ENCODE data around the gene PAX2.

PAX2 gene

DNA sequence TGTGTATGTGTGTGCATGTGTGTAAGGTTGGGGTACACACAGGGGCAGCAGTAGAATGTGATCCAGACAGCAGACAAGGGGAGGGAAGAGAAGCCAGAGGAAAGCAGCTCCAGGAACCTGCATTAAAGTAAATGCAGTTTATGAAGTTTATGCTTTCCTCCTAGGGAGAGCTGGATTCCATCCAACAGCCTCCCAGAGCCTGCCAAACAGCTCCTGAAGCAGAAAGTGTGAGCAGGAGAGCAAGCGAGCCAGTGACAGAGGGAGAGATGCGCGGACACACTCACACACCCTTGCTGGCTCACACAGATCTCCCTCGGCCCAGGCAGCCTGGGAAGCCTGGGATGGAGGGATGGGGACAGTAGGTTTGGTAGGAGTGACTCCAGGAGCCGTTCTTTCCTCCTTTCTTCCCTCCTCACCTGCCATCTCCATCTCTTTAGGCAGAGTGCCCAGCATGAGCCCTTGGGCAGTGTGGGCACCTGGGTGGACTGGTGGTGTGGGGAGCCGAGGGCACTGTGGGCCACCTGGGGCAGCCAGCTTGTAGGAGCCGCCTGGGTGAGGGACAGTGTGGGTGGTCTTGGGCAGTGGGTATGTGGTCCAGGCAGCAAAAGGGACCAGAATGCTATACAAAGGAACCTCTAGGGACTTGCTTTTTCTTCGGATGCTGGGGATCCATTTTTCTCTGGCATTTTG is 46.1 kb downstream of the PAX2 start:
- no peak overlapping the region for H3K4me2 ChIP-seq (ENCODE audit: low read length)
- no peak overlapping the region for H3K27ac ChIP-seq (ENCODE audit: low read depth, low read length)
- no peaks in the 10 kb centered on the region for H3K36me3 ChIP-seq (ENCODE audit: control insufficient read depth, insufficient read depth, low read length)
- H3K18ac ChIP-seq (ENCODE audit: low read length): no peak overlapping the region
- no peaks in the 10 kb centered on the region for H3K27me3 ChIP-seq (ENCODE audit: insufficient read depth, low read length, poor library complexity)
- H3K79me2 ChIP-seq (ENCODE audit: control insufficient read depth, insufficient read depth, low read length): no peaks in the 10 kb centered on the region
- no peak overlapping the region for H3K9ac ChIP-seq (ENCODE audit: low read length)
- H4K5ac ChIP-seq (ENCODE audit: low read length): no peak overlapping the region
- no peak overlapping the region for H2AK5ac ChIP-seq (ENCODE audit: low read length)
- no peak overlapping the region for H4K8ac ChIP-seq (ENCODE audit: low read depth, low read length)
- H3K4me3 ChIP-seq (ENCODE audit: low read length): no peak overlapping the region
- no CpG with 5 or more reads among the region's 8 CpGs for WGBS (ENCODE audit: extremely low coverage, insufficient coverage, low lambda C conversion rate)
- no peak for DNase-seq
- no peak overlapping the region for H3K23ac ChIP-seq (ENCODE audit: low read length)
- no peaks in the 10 kb centered on the region for H3K79me1 ChIP-seq (ENCODE audit: low read length)
- no peak overlapping the region for H3K56ac ChIP-seq (ENCODE audit: low read length)
- no peak overlapping the region for H3K4ac ChIP-seq (ENCODE audit: low read depth, low read length)
- no peak overlapping the region for H2BK5ac ChIP-seq (ENCODE audit: low read length)
- H3K4me1 ChIP-seq (ENCODE audit: control insufficient read depth, low read depth, low read length): peaks cover 7% of the 10 kb centered on the region
- no peak overlapping the region for H2BK15ac ChIP-seq (replicated peaks; ENCODE audit: low read depth)
- H2BK120ac ChIP-seq (ENCODE audit: low read depth, low read length): no peak overlapping the region

DNA sequence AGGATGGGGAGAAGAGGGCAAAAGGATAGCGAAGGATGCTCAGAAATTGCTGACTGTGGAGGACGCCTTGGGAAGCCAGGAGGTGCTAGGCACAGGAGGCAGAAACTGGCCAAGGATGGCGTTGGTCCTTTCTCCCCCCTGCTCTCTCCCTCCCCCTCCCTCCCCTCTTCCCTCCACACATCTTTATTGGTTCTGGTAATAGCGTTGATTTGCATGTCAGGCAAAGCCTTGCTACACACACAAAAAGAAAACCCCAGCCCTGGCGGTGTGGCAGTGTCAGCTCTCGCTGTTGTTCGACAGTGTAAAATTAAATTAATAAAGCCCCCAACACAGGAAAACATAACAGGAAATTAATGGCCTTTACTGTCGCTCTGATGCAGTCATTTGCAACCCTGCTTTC is 47.2 kb downstream of the PAX2 start:
- H4K8ac ChIP-seq (ENCODE audit: low read depth, low read length): no peak overlapping the region
- no peak overlapping the region for H2BK5ac ChIP-seq (ENCODE audit: low read length)
- H3K79me1 ChIP-seq (ENCODE audit: low read length): no peaks in the 10 kb centered on the region
- no peak overlapping the region for H2BK15ac ChIP-seq (replicated peaks; ENCODE audit: low read depth)
- H2AK5ac ChIP-seq (ENCODE audit: low read length): no peak overlapping the region
- no peaks in the 10 kb centered on the region for H3K27me3 ChIP-seq (ENCODE audit: insufficient read depth, low read length, poor library complexity)
- no peak overlapping the region for H3K4ac ChIP-seq (ENCODE audit: low read depth, low read length)
- WGBS (ENCODE audit: extremely low coverage, insufficient coverage, low lambda C conversion rate): no CpG with 5 or more reads among the region's 8 CpGs
- H3K4me3 ChIP-seq (ENCODE audit: low read length): no peak overlapping the region
- no peaks in the 10 kb centered on the region for H3K36me3 ChIP-seq (ENCODE audit: control insufficient read depth, insufficient read depth, low read length)
- no peak overlapping the region for H4K5ac ChIP-seq (ENCODE audit: low read length)
- H3K79me2 ChIP-seq (ENCODE audit: control insufficient read depth, insufficient read depth, low read length): no peaks in the 10 kb centered on the region
- no peak overlapping the region for H3K4me2 ChIP-seq (ENCODE audit: low read length)
- no peak overlapping the region for H3K23ac ChIP-seq (ENCODE audit: low read length)
- no peak overlapping the region for H3K27ac ChIP-seq (ENCODE audit: low read depth, low read length)
- H3K56ac ChIP-seq (ENCODE audit: low read length): no peak overlapping the region
- no peak overlapping the region for H3K18ac ChIP-seq (ENCODE audit: low read length)
- peaks cover 6% of the 10 kb centered on the region for H3K4me1 ChIP-seq (ENCODE audit: control insufficient read depth, low read depth, low read length)
- H2BK120ac ChIP-seq (ENCODE audit: low read depth, low read length): no peak overlapping the region
- DNase-seq: no peak
- no peak overlapping the region for H3K9ac ChIP-seq (ENCODE audit: low read length)

DNA sequence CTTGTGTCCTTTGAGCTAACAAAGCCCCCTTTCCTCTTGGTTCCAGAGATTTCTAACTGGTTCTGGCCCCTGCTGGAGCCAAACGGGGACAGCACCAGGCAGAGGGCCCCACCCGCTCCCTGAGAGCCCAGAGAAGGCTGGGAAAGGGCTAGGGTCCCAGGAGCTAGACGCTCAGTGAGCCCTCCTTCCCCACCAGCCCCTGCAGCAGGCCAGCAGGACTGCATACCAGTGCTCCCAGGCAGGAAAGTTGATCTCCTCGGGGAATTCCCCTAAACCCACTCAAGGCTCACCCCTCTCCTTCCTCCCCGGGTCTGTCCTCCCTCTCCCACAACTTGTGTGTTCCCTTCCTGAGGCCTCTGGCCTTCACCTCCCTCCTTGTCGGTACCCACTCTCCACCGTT is 47.7 kb downstream of the PAX2 start:
- H3K36me3 ChIP-seq (ENCODE audit: control insufficient read depth, insufficient read depth, low read length): no peaks in the 10 kb centered on the region
- no peaks in the 10 kb centered on the region for H3K27me3 ChIP-seq (ENCODE audit: insufficient read depth, low read length, poor library complexity)
- peak; percentile 30 for DNase-seq
- no peak overlapping the region for H2BK5ac ChIP-seq (ENCODE audit: low read length)
- no peak overlapping the region for H3K4me2 ChIP-seq (ENCODE audit: low read length)
- H3K23ac ChIP-seq (ENCODE audit: low read length): no peak overlapping the region
- no peak overlapping the region for H3K27ac ChIP-seq (ENCODE audit: low read depth, low read length)
- H2BK15ac ChIP-seq (replicated peaks; ENCODE audit: low read depth): no peak overlapping the region
- no peak overlapping the region for H3K4ac ChIP-seq (ENCODE audit: low read depth, low read length)
- H3K4me1 ChIP-seq (ENCODE audit: control insufficient read depth, low read depth, low read length): peaks cover 4% of the 10 kb centered on the region
- no peak overlapping the region for H2BK120ac ChIP-seq (ENCODE audit: low read depth, low read length)
- no CpG with 5 or more reads among the region's 7 CpGs for WGBS (ENCODE audit: extremely low coverage, insufficient coverage, low lambda C conversion rate)
- no peak overlapping the region for H4K5ac ChIP-seq (ENCODE audit: low read length)
- H3K79me2 ChIP-seq (ENCODE audit: control insufficient read depth, insufficient read depth, low read length): no peaks in the 10 kb centered on the region
- H4K8ac ChIP-seq (ENCODE audit: low read depth, low read length): no peak overlapping the region
- H3K9ac ChIP-seq (ENCODE audit: low read length): no peak overlapping the region
- H2AK5ac ChIP-seq (ENCODE audit: low read length): no peak overlapping the region
- no peak overlapping the region for H3K56ac ChIP-seq (ENCODE audit: low read length)
- no peaks in the 10 kb centered on the region for H3K79me1 ChIP-seq (ENCODE audit: low read length)
- no peak overlapping the region for H3K4me3 ChIP-seq (ENCODE audit: low read length)
- H3K18ac ChIP-seq (ENCODE audit: low read length): no peak overlapping the region

DNA sequence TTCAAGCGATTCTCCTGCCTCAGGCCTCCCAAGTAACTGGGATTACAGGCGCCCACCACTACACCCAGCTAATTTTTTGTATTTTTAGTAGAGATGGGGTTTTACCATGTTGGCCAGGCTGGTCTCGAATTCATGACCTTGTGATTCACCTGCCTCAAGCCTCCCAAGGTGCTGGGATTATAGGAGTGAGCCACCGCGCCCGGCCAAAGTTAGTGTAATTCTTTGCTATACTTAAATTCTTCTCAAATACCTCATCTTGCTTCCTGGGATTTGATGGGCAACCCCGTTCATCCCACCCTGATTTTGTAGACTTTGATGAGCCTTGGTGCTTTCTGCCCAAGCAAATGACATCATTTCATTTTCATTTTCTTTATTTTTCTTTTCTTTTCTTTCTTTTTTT is 54.5 kb downstream of the PAX2 start:
- no peaks in the 10 kb centered on the region for H3K36me3 ChIP-seq (ENCODE audit: control insufficient read depth, insufficient read depth, low read length)
- H3K9ac ChIP-seq (ENCODE audit: low read length): no peak overlapping the region
- peaks cover 6% of the 10 kb centered on the region for H3K4me1 ChIP-seq (ENCODE audit: control insufficient read depth, low read depth, low read length)
- no peak overlapping the region for H2BK15ac ChIP-seq (replicated peaks; ENCODE audit: low read depth)
- DNase-seq: no peak
- no peak overlapping the region for H2BK5ac ChIP-seq (ENCODE audit: low read length)
- no peak overlapping the region for H3K56ac ChIP-seq (ENCODE audit: low read length)
- H3K27me3 ChIP-seq (ENCODE audit: insufficient read depth, low read length, poor library complexity): no peaks in the 10 kb centered on the region
- H3K79me1 ChIP-seq (ENCODE audit: low read length): no peaks in the 10 kb centered on the region
- H3K79me2 ChIP-seq (ENCODE audit: control insufficient read depth, insufficient read depth, low read length): no peaks in the 10 kb centered on the region
- no peak overlapping the region for H2BK120ac ChIP-seq (ENCODE audit: low read depth, low read length)
- H4K5ac ChIP-seq (ENCODE audit: low read length): no peak overlapping the region
- WGBS (ENCODE audit: extremely low coverage, insufficient coverage, low lambda C conversion rate): no CpG with 5 or more reads among the region's 7 CpGs
- H2AK5ac ChIP-seq (ENCODE audit: low read length): no peak overlapping the region
- H3K4me3 ChIP-seq (ENCODE audit: low read length): no peak overlapping the region
- H3K18ac ChIP-seq (ENCODE audit: low read length): no peak overlapping the region
- no peak overlapping the region for H4K8ac ChIP-seq (ENCODE audit: low read depth, low read length)
- H3K4ac ChIP-seq (ENCODE audit: low read depth, low read length): no peak overlapping the region
- no peak overlapping the region for H3K27ac ChIP-seq (ENCODE audit: low read depth, low read length)
- H3K23ac ChIP-seq (ENCODE audit: low read length): no peak overlapping the region
- H3K4me2 ChIP-seq (ENCODE audit: low read length): no peak overlapping the region

DNA sequence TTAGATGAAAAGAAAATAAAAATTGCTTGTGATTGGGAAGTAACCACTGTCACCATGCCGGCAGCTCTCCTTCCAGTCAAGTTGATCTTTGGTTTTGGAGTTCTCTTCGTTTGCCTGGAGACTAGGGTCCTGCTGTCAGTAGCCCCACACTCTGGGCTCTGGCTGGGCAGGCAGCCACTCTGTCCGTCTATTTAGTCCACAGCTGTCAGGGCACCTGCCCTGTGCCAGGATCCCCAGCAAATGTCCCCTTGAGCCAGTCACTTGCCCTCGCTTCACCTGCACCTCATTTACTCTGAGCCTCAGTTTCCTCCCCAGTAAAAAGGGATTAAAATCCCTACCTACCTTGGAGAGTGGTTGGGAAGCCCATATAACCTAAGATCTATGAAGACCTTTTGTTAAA is 55.5 kb downstream of the PAX2 start:
- Histone ChIP-seq H3K79me1 (ENCODE audit: low read length) (no peaks in the 10 kb centered on the region), H2BK120ac (ENCODE audit: low read depth, low read length) (no peak overlapping the region), H3K4me2 (ENCODE audit: low read length) (no peak overlapping the region), H2BK15ac (replicated peaks; ENCODE audit: low read depth) (no peak overlapping the region), H3K56ac (ENCODE audit: low read length) (no peak overlapping the region), H3K18ac (ENCODE audit: low read length) (no peak overlapping the region), H3K9ac (ENCODE audit: low read length) (no peak overlapping the region), H3K4ac (ENCODE audit: low read depth, low read length) (no peak overlapping the region), H2AK5ac (ENCODE audit: low read length) (no peak overlapping the region), H3K4me3 (ENCODE audit: low read length) (no peak overlapping the region), H3K79me2 (ENCODE audit: control insufficient read depth, insufficient read depth, low read length) (no peaks in the 10 kb centered on the region), H3K23ac (ENCODE audit: low read length) (no peak overlapping the region), H4K5ac (ENCODE audit: low read length) (no peak overlapping the region), H3K36me3 (ENCODE audit: control insufficient read depth, insufficient read depth, low read length) (no peaks in the 10 kb centered on the region), H3K27me3 (ENCODE audit: insufficient read depth, low read length, poor library complexity) (no peaks in the 10 kb centered on the region), H3K4me1 (ENCODE audit: control insufficient read depth, low read depth, low read length) (peaks cover 6% of the 10 kb centered on the region), H2BK5ac (ENCODE audit: low read length) (no peak overlapping the region), H4K8ac (ENCODE audit: low read depth, low read length) (no peak overlapping the region), H3K27ac (ENCODE audit: low read depth, low read length) (no peak overlapping the region)
- WGBS (ENCODE audit: extremely low coverage, insufficient coverage, low lambda C conversion rate): no CpG with 5 or more reads among the region's 4 CpGs
- DNase-seq: no peak

DNA sequence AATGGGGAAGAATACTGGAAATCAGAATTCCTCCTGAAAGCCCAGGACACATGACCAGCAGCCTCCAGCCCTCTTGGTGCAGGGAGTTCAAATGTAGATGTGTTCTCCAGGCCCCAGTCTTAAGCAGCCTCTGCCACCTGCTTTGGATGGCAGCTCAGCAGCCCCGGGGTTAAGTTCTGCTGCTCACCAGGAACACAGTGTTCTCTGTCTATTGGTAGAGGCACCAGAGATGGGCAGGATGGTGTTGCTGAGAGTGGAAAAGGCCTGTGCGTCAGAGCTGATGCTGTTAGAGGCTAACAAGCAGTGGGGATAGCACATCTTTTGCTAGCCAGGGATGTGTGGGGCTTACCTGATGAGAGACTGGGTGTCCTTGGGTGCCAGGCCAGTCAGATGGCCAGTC is 56.8 kb downstream of the PAX2 start:
- Histone ChIP-seq H3K18ac (ENCODE audit: low read length) (no peak overlapping the region), H4K5ac (ENCODE audit: low read length) (no peak overlapping the region), H3K27ac (ENCODE audit: low read depth, low read length) (no peak overlapping the region), H3K9ac (ENCODE audit: low read length) (no peak overlapping the region), H2BK15ac (replicated peaks; ENCODE audit: low read depth) (no peak overlapping the region), H3K23ac (ENCODE audit: low read length) (no peak overlapping the region), H3K36me3 (ENCODE audit: control insufficient read depth, insufficient read depth, low read length) (no peaks in the 10 kb centered on the region), H2BK120ac (ENCODE audit: low read depth, low read length) (no peak overlapping the region), H4K8ac (ENCODE audit: low read depth, low read length) (no peak overlapping the region), H3K4me2 (ENCODE audit: low read length) (no peak overlapping the region), H3K27me3 (ENCODE audit: insufficient read depth, low read length, poor library complexity) (no peaks in the 10 kb centered on the region), H3K4me1 (ENCODE audit: control insufficient read depth, low read depth, low read length) (peaks cover 6% of the 10 kb centered on the region), H3K79me1 (ENCODE audit: low read length) (no peaks in the 10 kb centered on the region), H3K79me2 (ENCODE audit: control insufficient read depth, insufficient read depth, low read length) (no peaks in the 10 kb centered on the region), H2AK5ac (ENCODE audit: low read length) (peak overlapping the region; percentile 54), H3K56ac (ENCODE audit: low read length) (peak overlapping the region; percentile 27), H3K4me3 (ENCODE audit: low read length) (no peak overlapping the region), H3K4ac (ENCODE audit: low read depth, low read length) (no peak overlapping the region), H2BK5ac (ENCODE audit: low read length) (no peak overlapping the region)
- WGBS (ENCODE audit: extremely low coverage, insufficient coverage, low lambda C conversion rate): no CpG with 5 or more reads among the region's 2 CpGs
- no peak for DNase-seq

Measured in mesendoderm (in vitro differentiated cells).